Mucosa of rectum (tissue), 2 donors: ENCODE data around the gene CHRNE.

Experiments
- H3K27ac ChIP-seq, 2 donors: one replicate each; pipeline ENCODE4 v1.7.0; 2013; ENCODE audit warnings: inconsistent platforms in 2 of 2, low read depth in 2 of 2, low read length in 2 of 2
- H3K27me3 ChIP-seq, 2 donors: one replicate each; pipeline ENCODE4 v1.7.0; 2013; ENCODE audit warnings: low read length in 2 of 2; ENCODE audit not compliant: control insufficient read depth in 2 of 2, insufficient read depth in 2 of 2
- H3K36me3 ChIP-seq, 2 donors: one replicate each; pipeline ENCODE4 v1.7.0; 2013; ENCODE audit warnings: low read length in 2 of 2; ENCODE audit not compliant: control insufficient read depth in 2 of 2, insufficient read depth in 2 of 2
- H3K4me1 ChIP-seq, 2 donors: one replicate each; pipeline ENCODE4 v1.7.0; 2013; ENCODE audit warnings: low read length in 2 of 2, mild to moderate bottlenecking in 1 of 2; ENCODE audit not compliant: control insufficient read depth in 2 of 2, insufficient read depth in 2 of 2
- H3K4me3 ChIP-seq, 2 donors: one replicate each; pipeline ENCODE4 v1.7.0; 2013; ENCODE audit warnings: low read length in 2 of 2
- H3K9ac ChIP-seq, 2 donors: one replicate each; pipeline ENCODE4 v1.7.0; 2013; ENCODE audit warnings: low read length in 2 of 2, low read depth in 1 of 2, mild to moderate bottlenecking in 1 of 2
- H3K9me3 ChIP-seq, 2 donors: one replicate each; pipeline ENCODE4 v1.7.0; 2013; ENCODE audit warnings: low read length in 2 of 2; ENCODE audit not compliant: control insufficient read depth in 2 of 2
- donor health status: healthy.
- donor health status: Normal muscosa, but diverticular disease.

Gene CHRNE

GRCh38 chr17:4939796-4940554 lies 37.1 kb upstream of the CHRNE start, which contains the start of the genes RNF167 and SLC25A11:
RNF167 (plus strand) TSS chr17:4940268; CDS start chr17:4940910, 642 bp downstream.
SLC25A11 (minus strand) TSS chr17:4940046; CDS start chr17:4939910, 136 bp downstream.
- Histone ChIP-seq H3K27ac (peak within 1 kb of the TSS; percentile 89 to 91), H3K27me3 (no peaks in the 10 kb centered on the region), H3K4me3 (peak within 1 kb of the TSS; percentile 79 to 87), H3K4me1 (peaks cover 33 to 34% of the 10 kb centered on the region in 2 donors), H3K9me3 (no peaks in the 10 kb centered on the region), H3K36me3 (peaks cover 41 to 49% of the 10 kb centered on the region in 2 donors), H3K9ac (peak within 1 kb of the TSS; percentile 92 to 99)

- Histone ChIP-seq H3K27me3 (no peaks in the 10 kb centered on the region), H3K36me3 (peaks cover 36 to 45% of the 10 kb centered on the region in 2 donors), H3K4me1 (peaks cover 29 to 31% of the 10 kb centered on the region in 2 donors), H3K4me3 (peak overlapping the region; percentile 79 to 87), H3K9me3 (no peaks in the 10 kb centered on the region), H3K27ac (peak overlapping the region; percentile 89 to 91), H3K9ac (peak overlapping the region; percentile 92 to 99)
These were observed 36.6 kb upstream of the CHRNE start for GRCh38 chr17:4939546-4939795.

DNA sequence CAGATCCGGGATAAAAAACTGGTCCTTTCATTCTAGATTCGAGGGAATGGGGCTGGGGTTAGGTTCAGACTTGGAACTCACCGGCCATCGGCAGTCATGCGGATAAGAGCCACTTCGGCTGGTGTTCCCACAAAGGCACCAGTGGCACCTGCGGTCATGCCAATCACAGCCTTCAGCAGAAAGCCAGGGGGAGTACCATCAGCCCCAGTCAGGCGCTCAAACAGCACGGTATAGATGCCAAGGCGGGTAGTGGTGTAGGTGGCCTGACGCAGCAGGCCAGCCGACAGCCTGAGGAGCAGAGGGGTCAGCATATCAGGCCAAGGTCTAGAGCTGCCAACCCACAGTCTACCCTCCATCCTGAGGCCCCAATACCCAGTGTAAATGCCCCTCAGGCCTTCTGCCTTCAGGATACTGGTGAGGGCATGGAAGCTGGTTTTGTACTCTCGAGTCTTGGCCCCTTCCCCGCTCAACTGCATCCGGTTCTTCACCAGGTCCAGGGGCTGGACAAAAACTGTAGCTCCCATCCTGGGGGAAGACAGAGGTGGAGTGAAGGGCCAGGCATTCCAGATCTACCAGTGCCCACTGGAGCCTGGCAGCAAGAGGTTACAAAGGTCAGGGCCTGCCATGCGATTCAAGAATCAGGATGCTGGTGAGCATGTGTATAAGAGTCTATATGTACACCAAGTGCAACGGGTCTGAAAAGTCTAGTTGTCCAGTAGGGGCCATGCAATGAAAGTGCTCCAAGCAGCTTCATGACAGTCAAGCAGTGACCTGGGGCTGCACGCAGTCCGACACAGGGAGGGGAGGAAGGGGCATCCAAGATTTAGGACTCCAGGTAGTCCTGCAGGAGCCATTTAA lies 36.0 kb upstream of the CHRNE start:
- peak overlapping the region; percentile 92 to 99 for H3K9ac ChIP-seq
- no peaks in the 10 kb centered on the region for H3K9me3 ChIP-seq
- H3K36me3 ChIP-seq: peaks cover 32 to 39% of the 10 kb centered on the region in 2 donors
- peak overlapping the region; percentile 89 to 91 for H3K27ac ChIP-seq
- H3K27me3 ChIP-seq: no peaks in the 10 kb centered on the region
- H3K4me3 ChIP-seq: peak overlapping the region; percentile 79 to 87
- peaks cover 31 to 35% of the 10 kb centered on the region in 2 donors for H3K4me1 ChIP-seq

DNA sequence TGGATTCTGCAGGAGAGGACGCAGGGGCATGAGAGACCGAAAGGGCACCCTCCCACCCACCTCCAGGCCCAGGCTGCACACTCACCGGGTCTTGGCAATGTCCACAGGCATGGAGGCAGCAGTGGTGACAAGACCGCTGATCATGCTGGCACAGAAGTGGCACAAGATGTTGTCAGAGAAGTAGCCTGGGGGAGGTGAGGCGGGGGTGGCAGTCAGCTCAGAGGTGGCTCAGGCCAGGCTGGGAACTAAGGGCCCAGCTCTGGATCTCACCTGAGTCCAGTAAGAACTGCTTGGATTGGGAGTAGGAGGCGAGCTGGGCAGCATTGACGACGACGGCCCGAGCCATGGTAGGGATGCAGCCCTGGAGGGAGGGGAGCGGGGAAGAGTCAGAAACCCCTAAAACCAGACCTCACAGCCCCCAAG lies 35.2 kb upstream of the CHRNE start:
- Histone ChIP-seq H3K9ac (peak overlapping the region in 1 of 2 donors; percentile 92), H3K27me3 (no peaks in the 10 kb centered on the region), H3K27ac (peak overlapping the region in 1 of 2 donors; percentile 89), H3K36me3 (peaks cover 27 to 32% of the 10 kb centered on the region in 2 donors), H3K9me3 (no peaks in the 10 kb centered on the region), H3K4me3 (peak overlapping the region; percentile 79 to 87), H3K4me1 (peaks cover 32% of the 10 kb centered on the region in 2 donors)

DNA sequence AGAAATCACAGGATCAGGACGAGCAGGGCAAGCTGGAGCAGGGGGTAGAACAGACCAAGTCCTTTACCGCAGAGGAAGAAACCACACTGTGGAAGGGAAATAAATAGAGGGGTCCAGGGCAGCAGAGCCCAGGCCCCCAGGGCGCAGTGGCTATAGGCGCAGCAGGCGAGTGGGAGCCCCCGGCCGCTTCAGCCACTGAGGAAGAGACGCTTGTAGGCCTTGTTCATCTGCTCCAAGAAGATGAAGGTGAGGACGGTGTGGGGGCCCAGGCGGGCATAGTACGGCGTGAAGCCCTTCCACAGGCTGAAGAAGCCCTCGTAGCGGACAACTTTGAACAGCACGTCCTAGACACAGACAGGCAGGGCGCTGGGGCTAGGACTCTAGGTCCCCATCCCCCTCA lies 34.7 kb upstream of the CHRNE start:
- H3K27me3 ChIP-seq: no peaks in the 10 kb centered on the region
- no peak overlapping the region for H3K9ac ChIP-seq
- H3K36me3 ChIP-seq: peaks cover 23 to 26% of the 10 kb centered on the region in 2 donors
- H3K4me3 ChIP-seq: no peak overlapping the region
- H3K27ac ChIP-seq: no peak overlapping the region
- H3K9me3 ChIP-seq: no peaks in the 10 kb centered on the region
- H3K4me1 ChIP-seq: peaks cover 32% of the 10 kb centered on the region in 2 donors

DNA sequence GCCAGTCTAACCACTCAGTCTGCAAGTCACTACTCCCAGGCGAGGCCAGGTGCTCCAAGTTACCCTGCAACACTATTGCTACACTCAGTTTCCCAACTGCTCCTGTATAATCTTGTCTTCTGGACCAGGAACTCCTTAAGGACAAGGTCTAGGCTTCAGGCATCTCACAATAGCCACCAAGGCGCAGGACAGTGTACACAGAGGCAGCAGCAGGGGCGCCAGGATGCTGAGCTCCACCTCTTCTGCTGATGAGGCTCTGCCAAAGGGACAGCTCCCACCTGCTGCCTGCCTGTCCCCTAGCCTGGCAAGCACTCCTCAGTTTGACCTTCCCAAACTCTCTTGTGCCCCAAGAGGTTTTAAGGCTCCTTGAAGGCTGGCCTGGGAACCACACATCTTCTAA lies 33.5 kb upstream of the CHRNE start:
- H3K9ac ChIP-seq: no peak overlapping the region
- peaks cover 29 to 30% of the 10 kb centered on the region in 2 donors for H3K4me1 ChIP-seq
- H3K9me3 ChIP-seq: no peaks in the 10 kb centered on the region
- peaks cover 16 to 24% of the 10 kb centered on the region in 2 donors for H3K36me3 ChIP-seq
- H3K4me3 ChIP-seq: no peak overlapping the region
- H3K27me3 ChIP-seq: no peaks in the 10 kb centered on the region
- H3K27ac ChIP-seq: no peak overlapping the region

DNA sequence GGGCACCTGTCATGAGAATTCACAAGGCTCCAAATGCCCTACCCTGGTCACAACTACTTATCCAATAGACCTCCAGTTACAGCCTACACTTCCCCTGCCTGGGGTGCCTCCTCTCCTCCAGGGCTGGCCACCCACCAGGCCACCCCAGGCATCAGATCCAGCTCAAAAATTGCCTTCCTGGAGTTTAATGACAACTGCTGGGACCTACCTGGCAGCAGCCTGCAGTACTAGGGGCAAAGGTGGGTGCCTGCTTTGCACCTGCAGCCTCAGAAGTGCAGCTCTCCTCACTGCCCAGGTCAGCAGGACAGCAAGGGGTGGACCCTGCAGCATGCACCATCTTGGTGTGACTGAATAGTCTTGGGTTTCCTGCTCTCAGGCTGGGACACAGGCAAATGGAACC lies 32.8 kb upstream of the CHRNE start:
- Histone ChIP-seq H3K27ac (no peak overlapping the region), H3K9me3 (no peaks in the 10 kb centered on the region), H3K27me3 (no peaks in the 10 kb centered on the region), H3K36me3 (peaks cover 16 to 24% of the 10 kb centered on the region in 2 donors), H3K9ac (no peak overlapping the region), H3K4me1 (peaks cover 22 to 23% of the 10 kb centered on the region in 2 donors), H3K4me3 (no peak overlapping the region)

GRCh38 chr17:4934173-4934979 lies 31.5 kb upstream of the CHRNE start:
- H3K9ac ChIP-seq: peak overlapping the region in 1 of 2 donors; percentile 41
- H3K27me3 ChIP-seq: no peaks in the 10 kb centered on the region
- H3K4me3 ChIP-seq: peak overlapping the region; percentile 22
- H3K27ac ChIP-seq: no peak overlapping the region
- peaks cover 16 to 24% of the 10 kb centered on the region in 2 donors for H3K36me3 ChIP-seq
- H3K9me3 ChIP-seq: no peaks in the 10 kb centered on the region
- H3K4me1 ChIP-seq: peaks cover 21 to 23% of the 10 kb centered on the region in 2 donors

GRCh38 chr17:4933646-4934045 lies 30.7 kb upstream of the CHRNE start:
- Histone ChIP-seq H3K4me3 (peak overlapping the region in 1 of 2 donors; percentile 22), H3K9ac (peak overlapping the region in 1 of 2 donors; percentile 41), H3K4me1 (peaks cover 14 to 16% of the 10 kb centered on the region in 2 donors), H3K27ac (no peak overlapping the region), H3K27me3 (no peaks in the 10 kb centered on the region), H3K36me3 (peaks cover 16 to 24% of the 10 kb centered on the region in 2 donors), H3K9me3 (no peaks in the 10 kb centered on the region)
